Bronchial epithelial cell (primary cell): ENCODE results near the gene MMP24. TPM values are rescaled to one million over a fixed set of nuclear protein-coding genes. Genes with fewer than 3 reads are reported as not detected.

Experiments
- DNase-seq: peaks from one replicate; pipeline ENCODE4 v3.0.0-alpha.2; 2010; ENCODE audit warnings: low read depth
- FAIRE-seq: peaks from 2 replicates; lab custom pipeline; 2011; peaks lifted over from hg19 to GRCh38; lab: Jason Lieb, UNC
- H3K27me3 ChIP-seq: 2 replicates; pipeline ENCODE4 v1.5.1; 2011; ENCODE audit warnings: low read length; ENCODE audit not compliant: control insufficient read depth, insufficient read depth
- H3K36me3 ChIP-seq: 2 replicates; pipeline ENCODE4 v1.5.1; 2011; ENCODE audit warnings: low read length; ENCODE audit not compliant: control insufficient read depth, insufficient read depth
- H3K4me3 ChIP-seq: 2 replicates; pipeline ENCODE4 v1.5.1; 2011; ENCODE audit warnings: mild to moderate bottlenecking, low read depth, low read length, control low read depth
- total RNA-seq: library from RNA; depleted of rRNA; stranded (reverse); fragments of >200 nt; gene quantifications from 2 replicates; pipeline ENCODE4 v1.2.1, GENCODE V29; 2014
- TF ChIP-seq, protein P1 (sequence below): IDR thresholded peaks from 2 replicates; pipeline ENCODE4 v1.5.1; 2011; ENCODE audit warnings: mild to moderate bottlenecking, moderate library complexity, low read length, control low read depth, inconsistent platforms; ENCODE audit not compliant: insufficient read depth, severe bottlenecking

Gene MMP24
- total RNA-seq, 1 donor from 2014 or later = not detected

GRCh38 chr20:35264755-35265154 is 38.3 kb downstream of the MMP24 start:
- FAIRE-seq = no peak
- TF ChIP-seq, protein P1, sequence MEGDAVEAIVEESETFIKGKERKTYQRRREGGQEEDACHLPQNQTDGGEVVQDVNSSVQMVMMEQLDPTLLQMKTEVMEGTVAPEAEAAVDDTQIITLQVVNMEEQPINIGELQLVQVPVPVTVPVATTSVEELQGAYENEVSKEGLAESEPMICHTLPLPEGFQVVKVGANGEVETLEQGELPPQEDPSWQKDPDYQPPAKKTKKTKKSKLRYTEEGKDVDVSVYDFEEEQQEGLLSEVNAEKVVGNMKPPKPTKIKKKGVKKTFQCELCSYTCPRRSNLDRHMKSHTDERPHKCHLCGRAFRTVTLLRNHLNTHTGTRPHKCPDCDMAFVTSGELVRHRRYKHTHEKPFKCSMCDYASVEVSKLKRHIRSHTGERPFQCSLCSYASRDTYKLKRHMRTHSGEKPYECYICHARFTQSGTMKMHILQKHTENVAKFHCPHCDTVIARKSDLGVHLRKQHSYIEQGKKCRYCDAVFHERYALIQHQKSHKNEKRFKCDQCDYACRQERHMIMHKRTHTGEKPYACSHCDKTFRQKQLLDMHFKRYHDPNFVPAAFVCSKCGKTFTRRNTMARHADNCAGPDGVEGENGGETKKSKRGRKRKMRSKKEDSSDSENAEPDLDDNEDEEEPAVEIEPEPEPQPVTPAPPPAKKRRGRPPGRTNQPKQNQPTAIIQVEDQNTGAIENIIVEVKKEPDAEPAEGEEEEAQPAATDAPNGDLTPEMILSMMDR = peak; percentile 46
- no peaks in the 10 kb centered on the region for H3K27me3 ChIP-seq
- H3K4me3 ChIP-seq = no peak overlapping the region
- no peaks in the 10 kb centered on the region for H3K36me3 ChIP-seq
- peak; percentile 60 for DNase-seq

DNA sequence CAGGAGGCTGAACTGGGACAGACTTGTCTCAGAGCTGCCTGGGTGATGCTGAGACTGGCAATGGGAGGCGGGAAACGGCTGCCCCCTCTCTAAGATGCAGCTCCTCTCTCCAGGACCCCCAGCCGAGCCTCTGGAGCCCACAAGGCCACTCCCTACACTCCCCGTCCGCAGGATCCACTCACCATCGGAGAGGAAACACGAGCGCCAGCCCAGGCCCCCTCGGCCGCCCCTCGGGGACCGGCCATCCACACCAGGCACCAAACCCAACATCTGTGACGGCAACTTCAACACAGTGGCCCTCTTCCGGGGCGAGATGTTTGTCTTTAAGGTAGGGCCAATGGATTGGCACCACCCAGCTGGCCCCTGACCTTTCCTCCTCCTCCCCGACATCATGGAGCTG is 40.6 kb downstream of the MMP24 start:
- DNase-seq (no peak), FAIRE-seq (no peak)
- no peak overlapping the region for H3K4me3 ChIP-seq
- no peaks in the 10 kb centered on the region for H3K27me3 ChIP-seq
- TF ChIP-seq, protein P1 = no peak
- peaks cover 1% of the 10 kb centered on the region for H3K36me3 ChIP-seq

- no peaks in the 10 kb centered on the region for H3K27me3 ChIP-seq
- peak; percentile 39 for DNase-seq
- TF ChIP-seq, protein P1 = peak; percentile 92
- FAIRE-seq = no peak
- H3K36me3 ChIP-seq = peaks cover 1% of the 10 kb centered on the region
- no peak overlapping the region for H3K4me3 ChIP-seq
Measured at GRCh38 chr20:35269055-35269781, 42.7 kb downstream of the MMP24 start.

GRCh38 chr20:35270021-35270902 is 43.8 kb downstream of the MMP24 start:
- FAIRE-seq (peak; percentile 43), DNase-seq (no peak)
- no peaks in the 10 kb centered on the region for H3K27me3 ChIP-seq
- H3K4me3 ChIP-seq = no peak overlapping the region
- TF ChIP-seq, protein P1 = no peak
- peaks cover 1% of the 10 kb centered on the region for H3K36me3 ChIP-seq

DNA sequence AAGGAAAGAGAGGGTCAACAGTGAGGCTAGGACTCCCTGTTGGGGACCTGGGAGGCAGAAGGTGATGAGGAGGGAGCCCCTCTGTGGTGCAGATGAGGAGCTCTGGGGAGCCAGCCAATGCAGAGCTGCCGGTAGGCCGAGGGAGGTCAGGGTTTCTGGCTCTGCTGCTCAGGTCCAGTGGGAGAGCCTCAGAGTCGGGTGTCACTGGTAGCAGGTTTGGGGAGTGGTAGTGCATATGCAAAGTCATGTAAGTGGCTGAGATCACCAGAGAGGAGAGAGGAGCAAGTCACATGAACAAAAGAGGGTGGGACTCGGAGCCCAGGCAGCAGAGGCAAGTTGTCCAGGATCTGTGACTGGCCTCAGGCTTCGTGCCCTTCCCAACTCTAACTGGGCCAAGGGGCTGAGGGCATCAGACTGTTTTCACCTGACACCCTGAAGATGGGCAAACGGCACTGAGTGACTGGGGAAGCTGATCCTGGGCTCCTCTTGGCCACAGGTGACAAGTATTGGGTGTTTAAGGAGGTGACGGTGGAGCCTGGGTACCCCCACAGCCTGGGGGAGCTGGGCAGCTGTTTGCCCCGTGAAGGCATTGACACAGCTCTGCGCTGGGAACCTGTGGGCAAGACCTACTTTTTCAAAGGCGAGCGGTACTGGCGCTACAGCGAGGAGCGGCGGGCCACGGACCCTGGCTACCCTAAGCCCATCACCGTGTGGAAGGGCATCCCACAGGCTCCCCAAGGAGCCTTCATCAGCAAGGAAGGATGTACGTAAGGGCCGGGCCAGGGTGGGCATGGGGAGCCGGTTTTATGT is 44.8 kb downstream of the MMP24 start:
- Histone ChIP-seq H3K4me3 (no peak overlapping the region), H3K27me3 (no peaks in the 10 kb centered on the region), H3K36me3 (peaks cover 5% of the 10 kb centered on the region)
- DNase-seq (no peak), FAIRE-seq (no peak)
- TF ChIP-seq, protein P1 = no peak
